GM12872 (cell line): ENCODE data around the gene GBP2.

ENCODE experiments used
- CTCF ChIP-seq: IDR thresholded peaks from 3 replicates; pipeline ENCODE4 v1.5.1; 2011; ENCODE audit warnings: low read depth, mild to moderate bottlenecking, low read length, moderate library complexity; ENCODE audit not compliant: insufficient read depth

Gene GBP2

GRCh38 chr1:89146721-89147120 lies 20.8 kb upstream of the GBP2 start:
- no peak for TF ChIP-seq CTCF

- TF ChIP-seq CTCF = no peak
These were observed 17.6 kb upstream of the GBP2 start for GRCh38 chr1:89143484-89143883.

- TF ChIP-seq CTCF = no peak
These were observed 16.2 kb upstream of the GBP2 start for GRCh38 chr1:89142160-89142559.

- TF ChIP-seq CTCF = no peak
These were observed 7.8 kb upstream of the GBP2 start for GRCh38 chr1:89133747-89134146.

- TF ChIP-seq CTCF = no peak
These were observed 4.8 kb upstream of the GBP2 start for GRCh38 chr1:89130716-89131115.

- TF ChIP-seq CTCF = no peak
These were observed 4.0 kb upstream of the GBP2 start for GRCh38 chr1:89129911-89130310.

- TF ChIP-seq CTCF = no peak
These were observed 538 bp downstream of the GBP2 start for GRCh38 chr1:89125240-89125912.
